ENCODE results near the gene DVL3.

DNA sequence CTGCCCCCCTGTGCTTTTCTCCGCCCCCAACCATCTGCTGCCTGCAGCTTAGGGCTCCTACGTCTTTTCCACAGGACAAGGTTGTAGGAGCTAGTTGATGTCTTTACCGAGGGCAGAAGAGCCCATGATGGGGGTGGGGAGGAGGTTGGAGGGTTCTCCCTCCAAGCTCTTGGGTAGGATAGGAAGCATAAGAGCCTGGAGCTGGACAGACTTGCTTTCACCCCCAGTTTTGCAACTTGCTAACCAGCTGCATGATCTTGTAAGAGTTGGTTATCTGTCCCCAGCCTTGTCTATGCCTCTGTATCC, 31.7 kb downstream of the DVL3 start:
- TF ChIP-seq, protein P1, sequence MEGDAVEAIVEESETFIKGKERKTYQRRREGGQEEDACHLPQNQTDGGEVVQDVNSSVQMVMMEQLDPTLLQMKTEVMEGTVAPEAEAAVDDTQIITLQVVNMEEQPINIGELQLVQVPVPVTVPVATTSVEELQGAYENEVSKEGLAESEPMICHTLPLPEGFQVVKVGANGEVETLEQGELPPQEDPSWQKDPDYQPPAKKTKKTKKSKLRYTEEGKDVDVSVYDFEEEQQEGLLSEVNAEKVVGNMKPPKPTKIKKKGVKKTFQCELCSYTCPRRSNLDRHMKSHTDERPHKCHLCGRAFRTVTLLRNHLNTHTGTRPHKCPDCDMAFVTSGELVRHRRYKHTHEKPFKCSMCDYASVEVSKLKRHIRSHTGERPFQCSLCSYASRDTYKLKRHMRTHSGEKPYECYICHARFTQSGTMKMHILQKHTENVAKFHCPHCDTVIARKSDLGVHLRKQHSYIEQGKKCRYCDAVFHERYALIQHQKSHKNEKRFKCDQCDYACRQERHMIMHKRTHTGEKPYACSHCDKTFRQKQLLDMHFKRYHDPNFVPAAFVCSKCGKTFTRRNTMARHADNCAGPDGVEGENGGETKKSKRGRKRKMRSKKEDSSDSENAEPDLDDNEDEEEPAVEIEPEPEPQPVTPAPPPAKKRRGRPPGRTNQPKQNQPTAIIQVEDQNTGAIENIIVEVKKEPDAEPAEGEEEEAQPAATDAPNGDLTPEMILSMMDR (conservative IDR thresholded peaks at IDR 0.05) = no peak
- TF ChIP-seq EZH2 (IDR thresholded peaks at IDR 0.05; ENCODE audit: low read depth) = no peak

Data from PC-9 (cell line).